IMR-90 (cell line): ENCODE data around the gene GOT1. TPM values are rescaled to one million over a fixed set of nuclear protein-coding genes. Genes with fewer than 3 reads are reported as not detected.

Experiments used
- ATAC-seq: fragments of 200-7000 bp; cut with Tn5 transposase; 2 replicates; pipeline ENCODE4 v1.9.1; 2020; ENCODE audit warnings: low read depth, mild to moderate bottlenecking, moderate library complexity
- BruUV-seq: library from RNA; stranded (reverse); fragments of 400-500 nt; replicated peaks from 2 replicates; lab custom pipeline; 2021; lab: Mats Ljungman, UMichigan
- CTCF ChIA-PET: fragments of 300-600 bp; formaldehyde crosslinking; extraction: SDS; loops from one replicate; lab custom pipeline; 2021; ENCODE audit warnings: antibody characterized with exemption; lab: Yijun Ruan, JAX
- POLR2A ChIA-PET: fragments of 300-600 bp; sonication (Branson Sonifier 250); formaldehyde crosslinking; loops from one replicate; lab custom pipeline; 2022; ENCODE audit warnings: antibody characterized with exemption; ENCODE audit not compliant: unreplicated experiment; lab: Charles Lee
- DNase-seq: peaks from one replicate; pipeline ENCODE4 v3.0.0; 2013
- H2AFZ ChIP-seq: replicated peaks from 2 replicates; pipeline ENCODE3; 2013; ENCODE audit warnings: low read length, mild to moderate bottlenecking; ENCODE audit not compliant: poor library complexity
- H2AK5ac ChIP-seq: 2 replicates; pipeline ENCODE4 v1.6.1; 2013; ENCODE audit warnings: low read depth, low read length, inconsistent platforms
- H2AK9ac ChIP-seq: replicated peaks from 2 replicates; pipeline ENCODE3; 2013; ENCODE audit warnings: mild to moderate bottlenecking, low read depth, low read length, moderate library complexity; ENCODE audit not compliant: poor library complexity
- H2BK120ac ChIP-seq: 2 replicates; pipeline ENCODE4 v1.6.1; 2013; ENCODE audit warnings: low read depth, low read length, inconsistent platforms
- H2BK15ac ChIP-seq: 3 replicates; pipeline ENCODE4 v1.6.1; 2013; ENCODE audit warnings: low read depth, low read length, inconsistent platforms
- H2BK20ac ChIP-seq: 2 replicates; pipeline ENCODE4 v1.6.1; 2013; ENCODE audit warnings: low read depth, mild to moderate bottlenecking, inconsistent platforms, low read length, moderate library complexity
- H2BK5ac ChIP-seq: 2 replicates; pipeline ENCODE4 v1.6.1; 2013; ENCODE audit warnings: mild to moderate bottlenecking, low read depth, low read length, inconsistent platforms; ENCODE audit not compliant: poor library complexity, severe bottlenecking
- H3K14ac ChIP-seq: replicated peaks from 2 replicates; pipeline ENCODE4 v1.6.1; 2013; ENCODE audit warnings: low read depth, low read length, inconsistent platforms
- H3K18ac ChIP-seq: 2 replicates; pipeline ENCODE4 v1.6.1; 2013; ENCODE audit warnings: low read depth, low read length, control low read depth
- H3K23ac ChIP-seq: 2 replicates; pipeline ENCODE4 v1.6.1; 2013; ENCODE audit warnings: low read depth, low read length, inconsistent platforms
- H3K27ac ChIP-seq: 2 replicates; pipeline ENCODE4 v1.5.1; 2013; ENCODE audit warnings: mild to moderate bottlenecking, control low read depth, low read length; ENCODE audit not compliant: insufficient read depth
- H3K27me3 ChIP-seq: 2 replicates; pipeline ENCODE4 v1.6.1; 2013; ENCODE audit warnings: low read length; ENCODE audit not compliant: control insufficient read depth, insufficient read depth
- H3K36me3 ChIP-seq: 2 replicates; pipeline ENCODE4 v1.6.1; 2013; ENCODE audit warnings: low read length, mixed read lengths; ENCODE audit not compliant: control insufficient read depth, insufficient read depth
- H3K4ac ChIP-seq: 2 replicates; pipeline ENCODE4 v1.6.1; 2013; ENCODE audit warnings: low read depth, low read length, inconsistent platforms
- H3K4me1 ChIP-seq: 2 replicates; pipeline ENCODE4 v1.6.1; 2013; ENCODE audit warnings: low read length, mixed read lengths; ENCODE audit not compliant: control insufficient read depth, insufficient read depth
- H3K4me2 ChIP-seq: 2 replicates; pipeline ENCODE4 v1.6.1; 2013; ENCODE audit warnings: low read depth, mild to moderate bottlenecking, control low read depth, low read length, moderate library complexity
- H3K4me3 ChIP-seq: 2 replicates; pipeline ENCODE4 v1.5.1; 2013; ENCODE audit warnings: low read depth, mild to moderate bottlenecking, control low read depth, low read length, moderate library complexity; ENCODE audit not compliant: insufficient read depth
- H3K56ac ChIP-seq: 2 replicates; pipeline ENCODE4 v1.6.1; 2013; ENCODE audit warnings: low read length, inconsistent platforms; ENCODE audit not compliant: insufficient read depth; ENCODE audit errors: extremely low read depth
- H3K79me1 ChIP-seq, 2 experiments: 2 replicates each; pipeline ENCODE4 v1.6.1; 2013; ENCODE audit warnings: low read length in 2 of 2, inconsistent platforms in 1 of 2, low read depth in 1 of 2
- H3K9ac ChIP-seq: 2 replicates; pipeline ENCODE4 v1.6.1; 2013; ENCODE audit warnings: low read depth, low read length, control low read depth
- H3K9me1 ChIP-seq: 2 replicates; pipeline ENCODE4 v1.6.1; 2013; ENCODE audit warnings: low read length, inconsistent platforms; ENCODE audit not compliant: insufficient read depth
- H3K9me3 ChIP-seq: 2 replicates; pipeline ENCODE4 v1.6.1; 2013; ENCODE audit warnings: low read length; ENCODE audit not compliant: control insufficient read depth, insufficient read depth
- H4K20me1 ChIP-seq: 2 replicates; pipeline ENCODE4 v1.6.1; 2013; ENCODE audit warnings: low read length, inconsistent platforms; ENCODE audit not compliant: insufficient read depth
- H4K5ac ChIP-seq: 2 replicates; pipeline ENCODE4 v1.6.1; 2013; ENCODE audit warnings: mild to moderate bottlenecking, low read depth, low read length, control low read depth
- H4K8ac ChIP-seq, 2 experiments: 2 replicates each; pipeline ENCODE4 v1.6.1; 2013; ENCODE audit warnings: low read depth in 2 of 2, low read length in 2 of 2, control low read depth in 1 of 2, inconsistent platforms in 1 of 2
- H4K91ac ChIP-seq: 2 replicates; pipeline ENCODE4 v1.6.1; 2013; ENCODE audit warnings: low read depth, low read length, inconsistent platforms; ENCODE audit not compliant: insufficient read depth
- BHLHE40 ChIP-seq: fragments of 150-350 bp; IDR thresholded peaks from 2 replicates; pipeline ENCODE4 v1.6.1; 2016; ENCODE audit warnings: mild to moderate bottlenecking, low read depth, low read length
- CEBPB ChIP-seq: IDR thresholded peaks from 2 replicates; pipeline ENCODE4 v1.6.1; 2012; ENCODE audit warnings: low read depth, low read length, improper control_type of control experiment
- CHD1 ChIP-seq: IDR thresholded peaks from 2 replicates; pipeline ENCODE4 v1.6.1; 2012; ENCODE audit warnings: low read depth, low read length, improper control_type of control experiment
- FOS ChIP-seq: fragments of 150-350 bp; IDR thresholded peaks from 2 replicates; pipeline ENCODE4 v1.6.1; 2016; ENCODE audit warnings: low read depth, low read length
- MAFK ChIP-seq: IDR thresholded peaks from 2 replicates; pipeline ENCODE4 v1.6.1; 2012; ENCODE audit warnings: low read depth, low read length, improper control_type of control experiment
- MAZ ChIP-seq: IDR thresholded peaks from 2 replicates; pipeline ENCODE4 v1.6.1; 2012; ENCODE audit warnings: low read depth, mild to moderate bottlenecking, low read length, improper control_type of control experiment, moderate library complexity, borderline replicate concordance
- MXI1 ChIP-seq: IDR thresholded peaks from 2 replicates; pipeline ENCODE4 v1.6.1; 2012; ENCODE audit warnings: low read depth, mild to moderate bottlenecking, low read length, moderate library complexity, borderline replicate concordance
- NFE2L2 ChIP-seq: fragments of 150-350 bp; IDR thresholded peaks from 2 replicates; pipeline ENCODE4 v1.6.1; 2016; ENCODE audit warnings: low read depth, mild to moderate bottlenecking, low read length
- POLR2A ChIP-seq: IDR thresholded peaks from 2 replicates; pipeline ENCODE4 v1.6.1; 2012; ENCODE audit warnings: mild to moderate bottlenecking, low read depth, low read length
- RAD21 ChIP-seq: IDR thresholded peaks from 2 replicates; pipeline ENCODE4 v1.6.1; 2012; ENCODE audit warnings: low read length, improper control_type of control experiment
- RCOR1 ChIP-seq: IDR thresholded peaks from 2 replicates; pipeline ENCODE4 v1.6.1; 2012; ENCODE audit warnings: mild to moderate bottlenecking, low read length, improper control_type of control experiment; ENCODE audit not compliant: insufficient replicate concordance
- RFX5 ChIP-seq: IDR thresholded peaks from 2 replicates; pipeline ENCODE4 v1.8.0; 2012; ENCODE audit warnings: low read depth, mild to moderate bottlenecking, low read length, moderate library complexity
- SMC3 ChIP-seq: fragments of 150-350 bp; IDR thresholded peaks from 2 replicates; pipeline ENCODE4 v1.6.1; 2016; ENCODE audit warnings: low read depth, mild to moderate bottlenecking, antibody characterized with exemption, low read length, moderate library complexity
- WGBS, 2 experiments: methylation state at CpG; one replicate each; pipeline versions ENCODE4 v1.1.5 to v1.1.7; 2013; ENCODE audit warnings: missing lambda C conversion rate in 2 of 2; ENCODE audit not compliant: insufficient read length in 1 of 2; ENCODE audit errors: extremely low coverage in 2 of 2; 5-methylcytosine and 5-hydroxymethylcytosine counted together
- dilution Hi-C: fragments of 300-500 bp; cut with HindIII; formaldehyde crosslinking; loops from one replicate; pipeline ENCODE4 v1.14.3; 2018; ENCODE audit warnings: low sequenced_read_pairs; ENCODE audit not compliant: unreplicated experiment
- in situ Hi-C: fragments of 300-500 bp; cut with MboI; formaldehyde crosslinking; loops from 3 replicates; pipeline ENCODE4 v1.14.3; 2019; ENCODE audit warnings: low sequenced_read_pairs, inconsistent platforms, mixed read lengths
- intact Hi-C: fragments of 100-400 bp; cut with micrococcal nuclease; formaldehyde crosslinking; loops from 2 replicates; pipeline ENCODE4 v1.10.0; 2022
- polyA plus RNA-seq, 3 experiments: library from polyadenylated mRNA; depleted of rRNA; stranded (reverse); fragments of >200 nt; gene quantifications; 2 replicates each; pipeline ENCODE4 v1.2.3, GENCODE V29; 2012; ENCODE audit warnings: low replicate concordance in 1 of 3
- total RNA-seq: library from RNA; depleted of rRNA; stranded (reverse); fragments of >200 nt; gene quantifications from 2 replicates; pipeline ENCODE4 v1.2.3, GENCODE V29; 2012
- TF ChIP-seq, protein P1 (sequence below): conservative IDR thresholded peaks from 2 replicates; pipeline ENCODE4 v1.5.1; 2012; ENCODE audit warnings: mild to moderate bottlenecking, low read depth, low read length, improper control_type of control experiment
- TF ChIP-seq, protein P2 (sequence below): fragments of 150-350 bp; IDR thresholded peaks from 2 replicates; pipeline ENCODE4 v1.6.1; 2017; ENCODE audit warnings: mild to moderate bottlenecking, antibody characterized with exemption, low read length, low read depth
- TF ChIP-seq, protein P3 (sequence below): fragments of 150-350 bp; IDR thresholded peaks from 2 replicates; pipeline ENCODE4 v1.6.1; 2016; ENCODE audit warnings: low read depth, mild to moderate bottlenecking, low read length, moderate library complexity, borderline replicate concordance

Gene GOT1
- total and polyA plus RNA-seq, 2 of the 4 experiments (the other 2 are of a cell fraction): 29.4 to 46.1 TPM

DNA sequence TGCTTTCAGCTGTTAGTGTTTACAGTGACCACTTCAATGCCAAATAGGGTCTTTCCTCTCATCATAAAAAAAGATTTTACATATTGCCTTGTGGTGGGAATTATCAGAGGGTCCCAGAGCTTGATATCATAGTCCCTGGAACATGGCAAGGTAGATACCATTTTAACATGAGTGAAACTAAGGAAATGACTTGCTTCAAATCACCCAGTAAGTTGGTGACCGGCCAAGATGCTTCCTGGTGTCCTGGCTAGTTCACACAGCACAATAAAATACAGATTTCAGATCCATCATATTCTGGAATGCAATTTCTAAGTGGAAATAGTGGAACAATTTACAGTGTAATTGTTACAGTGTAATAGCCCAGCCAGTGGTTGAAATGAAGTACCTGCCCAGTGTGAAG lies 64.7 kb downstream of the GOT1 start:
- Histone ChIP-seq H4K8ac (no peak overlapping the region), H3K4me1 (peaks cover 6% of the 10 kb centered on the region; the same call in 1 of the 2 replicates), H3K4ac (no peak overlapping the region), H2BK120ac (no peak overlapping the region), H3K27ac (no peak overlapping the region), H3K27me3 (no peaks in the 10 kb centered on the region), H3K79me1 (no peaks in the 10 kb centered on the region), H3K36me3 (no peaks in the 10 kb centered on the region), H3K9me3 (no peaks in the 10 kb centered on the region), H3K4me3 (no peak overlapping the region), H2BK20ac (no peak overlapping the region), H2BK15ac (no peak overlapping the region), H2AK5ac (no peak overlapping the region), H3K4me2 (no peak overlapping the region), H3K23ac (no peak overlapping the region), H2BK5ac (no peak overlapping the region), H3K14ac (no peak overlapping the region), H3K9ac (no peak overlapping the region), H3K56ac (no peak overlapping the region), H2AFZ (no peak overlapping the region), H2AK9ac (no peak overlapping the region), H3K9me1 (0 out of 2 replicates have a peak, but pooled peaks cover 8% of the 10 kb centered on the region), H4K91ac (no peak overlapping the region), H3K18ac (no peak overlapping the region), H4K20me1 (no peaks in the 10 kb centered on the region), H4K5ac (no peak overlapping the region)
- ATAC-seq (no peak), DNase-seq (no peak)
- in situ Hi-C loops: no loop called here
- POLR2A ChIA-PET: no interaction called here
- intact Hi-C loops: no loop called here
- WGBS, 2 experiments: no CpG with 5 or more reads among the region's 1 CpG
- CTCF ChIA-PET: no interaction called here
- BruUV-seq: no TSS peak
- dilution Hi-C loops: no loop called here
- TF ChIP-seq NFE2L2 (no peak), RCOR1 (no peak), BHLHE40 (no peak), MAFK (no peak), RFX5 (no peak), MAZ (no peak), RAD21 (no peak), SMC3 (no peak), CHD1 (no peak), FOS (no peak), CEBPB (no peak), POLR2A (no peak), MXI1 (no peak)
- TF ChIP-seq, protein P1, sequence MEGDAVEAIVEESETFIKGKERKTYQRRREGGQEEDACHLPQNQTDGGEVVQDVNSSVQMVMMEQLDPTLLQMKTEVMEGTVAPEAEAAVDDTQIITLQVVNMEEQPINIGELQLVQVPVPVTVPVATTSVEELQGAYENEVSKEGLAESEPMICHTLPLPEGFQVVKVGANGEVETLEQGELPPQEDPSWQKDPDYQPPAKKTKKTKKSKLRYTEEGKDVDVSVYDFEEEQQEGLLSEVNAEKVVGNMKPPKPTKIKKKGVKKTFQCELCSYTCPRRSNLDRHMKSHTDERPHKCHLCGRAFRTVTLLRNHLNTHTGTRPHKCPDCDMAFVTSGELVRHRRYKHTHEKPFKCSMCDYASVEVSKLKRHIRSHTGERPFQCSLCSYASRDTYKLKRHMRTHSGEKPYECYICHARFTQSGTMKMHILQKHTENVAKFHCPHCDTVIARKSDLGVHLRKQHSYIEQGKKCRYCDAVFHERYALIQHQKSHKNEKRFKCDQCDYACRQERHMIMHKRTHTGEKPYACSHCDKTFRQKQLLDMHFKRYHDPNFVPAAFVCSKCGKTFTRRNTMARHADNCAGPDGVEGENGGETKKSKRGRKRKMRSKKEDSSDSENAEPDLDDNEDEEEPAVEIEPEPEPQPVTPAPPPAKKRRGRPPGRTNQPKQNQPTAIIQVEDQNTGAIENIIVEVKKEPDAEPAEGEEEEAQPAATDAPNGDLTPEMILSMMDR: no peak
- TF ChIP-seq, protein P2, sequence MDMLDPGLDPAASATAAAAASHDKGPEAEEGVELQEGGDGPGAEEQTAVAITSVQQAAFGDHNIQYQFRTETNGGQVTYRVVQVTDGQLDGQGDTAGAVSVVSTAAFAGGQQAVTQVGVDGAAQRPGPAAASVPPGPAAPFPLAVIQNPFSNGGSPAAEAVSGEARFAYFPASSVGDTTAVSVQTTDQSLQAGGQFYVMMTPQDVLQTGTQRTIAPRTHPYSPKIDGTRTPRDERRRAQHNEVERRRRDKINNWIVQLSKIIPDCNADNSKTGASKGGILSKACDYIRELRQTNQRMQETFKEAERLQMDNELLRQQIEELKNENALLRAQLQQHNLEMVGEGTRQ: no peak
- TF ChIP-seq, protein P3, sequence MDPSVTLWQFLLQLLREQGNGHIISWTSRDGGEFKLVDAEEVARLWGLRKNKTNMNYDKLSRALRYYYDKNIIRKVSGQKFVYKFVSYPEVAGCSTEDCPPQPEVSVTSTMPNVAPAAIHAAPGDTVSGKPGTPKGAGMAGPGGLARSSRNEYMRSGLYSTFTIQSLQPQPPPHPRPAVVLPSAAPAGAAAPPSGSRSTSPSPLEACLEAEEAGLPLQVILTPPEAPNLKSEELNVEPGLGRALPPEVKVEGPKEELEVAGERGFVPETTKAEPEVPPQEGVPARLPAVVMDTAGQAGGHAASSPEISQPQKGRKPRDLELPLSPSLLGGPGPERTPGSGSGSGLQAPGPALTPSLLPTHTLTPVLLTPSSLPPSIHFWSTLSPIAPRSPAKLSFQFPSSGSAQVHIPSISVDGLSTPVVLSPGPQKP: no peak
